ENCODE results near the gene U2AF2.
A peak's percentile ranks its signal among the peaks of the same experiment; 100 is the strongest.

- TF ChIP-seq CTCF (IDR thresholded peaks at IDR 0.05), result peak in 2 of 3 donors; percentile 15 to 20
- TF ChIP-seq POLR2A (IDR thresholded peaks at IDR 0.05), result peak; percentile 75
- TF ChIP-seq EP300 (IDR thresholded peaks at IDR 0.05), result no peak
Measured at GRCh38 chr19:55654868-55655647, at the start of gene U2AF2.

Data from ovary (tissue), 3 donors.